Activated B cell treated with CpG ODN at 0.5 μM for 24 hours (primary cell): Measurements from ENCODE around the gene OAS2. TPM values are rescaled to one million over a fixed set of nuclear protein-coding genes. Genes with fewer than 3 reads are reported as not detected.

ENCODE experiments used
- ATAC-seq: fragments of 200-7000 bp; cut with Tn5 transposase; one replicate; pipeline ENCODE4 v1.10.0; 2021; ENCODE audit warnings: low read depth, mild to moderate bottlenecking, moderate library complexity
- CTCF ChIA-PET: fragments of 350-600 bp; sonication (Branson Sonifier 250); formaldehyde crosslinking; loops from one replicate; lab custom pipeline; 2021; ENCODE audit warnings: antibody characterized with exemption; lab: Charles Lee
- POLR2A ChIA-PET: fragments of 350-600 bp; sonication (Branson Sonifier 250); formaldehyde crosslinking; loops from one replicate; lab custom pipeline; 2021; ENCODE audit warnings: antibody characterized with exemption; lab: Charles Lee
- DNase-seq: peaks from one replicate; pipeline ENCODE4 v3.0.0; 2022
- H3K27ac Mint-ChIP-seq: one replicate; pipeline ENCODE4 v1.8.0; 2020; ENCODE audit warnings: mixed read lengths
- H3K27me3 Mint-ChIP-seq: one replicate; pipeline ENCODE4 v1.8.0; 2021; ENCODE audit warnings: mixed read lengths
- H3K36me3 Mint-ChIP-seq: one replicate; pipeline ENCODE4 v1.8.0; 2021; ENCODE audit warnings: low read depth, mixed read lengths
- H3K4me1 Mint-ChIP-seq: one replicate; pipeline ENCODE4 v1.8.0; 2021; ENCODE audit warnings: mixed read lengths
- H3K4me3 Mint-ChIP-seq: one replicate; pipeline ENCODE4 v1.8.0; 2020; ENCODE audit warnings: mild to moderate bottlenecking, mixed read lengths
- H3K9me3 Mint-ChIP-seq: one replicate; pipeline ENCODE4 v1.8.0; 2020; ENCODE audit warnings: mixed read lengths
- CTCF ChIP-seq: fragments of 200-600 bp; IDR thresholded peaks from one replicate; pipeline ENCODE4 v1.8.0; 2022; ENCODE audit warnings: antibody characterized with exemption, mild to moderate bottlenecking
- intact Hi-C: fragments of 100-400 bp; cut with micrococcal nuclease; formaldehyde crosslinking; loops from one replicate; pipeline ENCODE4 v1.15.1; 2024
- total RNA-seq: library from RNA; stranded (reverse); gene quantifications from 2 replicates; pipeline ENCODE4 v1.2.3, GENCODE V29; 2022

The OAS2 gene
- total RNA-seq, 1 donor from 2014 or later: 51.9 TPM

- CTCF ChIA-PET: interaction anchor here (0.8 kb wide), 1 partner anchor 110 kb away, joined by 4 read pairs; no protein-coding TSS in a partner anchor
- no peaks in the 10 kb centered on the region for H3K9me3 Mint-ChIP-seq
- no peak for TF ChIP-seq CTCF
- no peaks in the 10 kb centered on the region for H3K36me3 Mint-ChIP-seq
- H3K27ac Mint-ChIP-seq: no peak overlapping the region
- ATAC-seq (no peak), DNase-seq (no peak)
- intact Hi-C loops: no loop called here
- no peaks in the 10 kb centered on the region for H3K4me1 Mint-ChIP-seq
- H3K4me3 Mint-ChIP-seq: no peak overlapping the region
- POLR2A ChIA-PET: no interaction called here
- no peaks in the 10 kb centered on the region for H3K27me3 Mint-ChIP-seq
Measured at GRCh38 chr12:113043240-113043639, 64.9 kb downstream of the OAS2 start.

GRCh38 chr12:113044516-113044915, 66.2 kb downstream of the OAS2 start:
- CTCF ChIA-PET: interaction anchor here (0.7 to 8.0 kb wide), 2 partner anchors 52 to 55 kb away, joined by 4 to 85 read pairs; no protein-coding TSS in a partner anchor
- intact Hi-C loops: no loop called here

GRCh38 chr12:113048716-113049127, 70.4 kb downstream of the OAS2 start:
- DNase-seq: no peak
- Mint-ChIP-seq H3K27ac (peak overlapping the region; percentile 75), H3K4me3 (no peak overlapping the region), H3K9me3 (no peaks in the 10 kb centered on the region), H3K36me3 (no peaks in the 10 kb centered on the region), H3K4me1 (peaks cover 50% of the 10 kb centered on the region), H3K27me3 (no peaks in the 10 kb centered on the region)
- intact Hi-C loops: loop anchor here (1.0 kb wide), 4 partner anchors 44 to 126 kb away; no protein-coding TSS in a partner anchor
- POLR2A ChIA-PET: interaction anchor here (0.6 to 6.7 kb wide), 11 partner anchors 15 to 125 kb away, joined by 3 to 73 read pairs (median 4); no protein-coding TSS in a partner anchor
- peak; percentile 43 for ATAC-seq
- TF ChIP-seq CTCF: no peak
- CTCF ChIA-PET: interaction anchor here (0.6 to 8.0 kb wide), 22 partner anchors 9 to 133 kb away, joined by 3 to 85 read pairs (median 6); partner anchors contain the start of gene CFAP73

More at GRCh38 chr12:113044516-113044915, 66.2 kb downstream of the OAS2 start:
- no peak for TF ChIP-seq CTCF
- no peaks in the 10 kb centered on the region for H3K36me3 Mint-ChIP-seq
- H3K9me3 Mint-ChIP-seq: no peaks in the 10 kb centered on the region
- H3K4me3 Mint-ChIP-seq: no peak overlapping the region
- DNase-seq: no peak
- no peak for ATAC-seq
- no peak overlapping the region for H3K27ac Mint-ChIP-seq
- POLR2A ChIA-PET: no interaction called here
- H3K27me3 Mint-ChIP-seq: no peaks in the 10 kb centered on the region
- peaks cover 9% of the 10 kb centered on the region for H3K4me1 Mint-ChIP-seq

GRCh38 chr12:113049976-113050742, 71.8 kb downstream of the OAS2 start:
- peak overlapping the region; percentile 75 for H3K27ac Mint-ChIP-seq
- no peak for TF ChIP-seq CTCF
- H3K27me3 Mint-ChIP-seq: no peaks in the 10 kb centered on the region
- peaks cover 62% of the 10 kb centered on the region for H3K4me1 Mint-ChIP-seq
- CTCF ChIA-PET: interaction anchor here (0.7 to 8.0 kb wide), 15 partner anchors 11 to 124 kb away, joined by 3 to 85 read pairs (median 10); no protein-coding TSS in a partner anchor
- H3K36me3 Mint-ChIP-seq: no peaks in the 10 kb centered on the region
- H3K9me3 Mint-ChIP-seq: no peaks in the 10 kb centered on the region
- ATAC-seq: peak; percentile 45
- POLR2A ChIA-PET: interaction anchor here (0.6 to 6.7 kb wide), 18 partner anchors 13 to 180 kb away, joined by 3 to 73 read pairs (median 6); partner anchors contain the start of gene DDX54
- intact Hi-C loops: loop anchor here (1.0 to 5.0 kb wide), 2 partner anchors 25 to 182 kb away; no protein-coding TSS in a partner anchor
- no peak for DNase-seq
- peak overlapping the region; percentile 29 for H3K4me3 Mint-ChIP-seq
